Activated T-cell treated with anti-CD3 and anti-CD28 coated beads, Interleukin-2, amount 50 U/mL, for 72 hours (primary cell): Measurements from ENCODE around the gene NOP14. TPM values are rescaled to one million over a fixed set of nuclear protein-coding genes. Genes with fewer than 3 reads are reported as not detected.
"Not testable (repeated sequence)": the region's sequence is repeated elsewhere in the genome, so short reads cannot be mapped to it uniquely, and the experiment has no call there.

ENCODE experiments used
- ATAC-seq, 2 donors: fragments of 150-1000 bp; cut with Tn5 transposase; replicated peaks in 1 of 2; 2 replicates each; pipeline ENCODE4 v1.10.0; 2021; ENCODE audit warnings: moderate library complexity in 2 of 2, mild to moderate bottlenecking in 1 of 2
- DNase-seq, 2 donors: peaks; one replicate each; pipeline ENCODE4 v3.0.0; 2021 to 2022; ENCODE audit warnings: mixed read lengths in 1 of 2
- H3K27ac Mint-ChIP-seq: one replicate; pipeline ENCODE4 v1.8.0; 2022; ENCODE audit warnings: mild to moderate bottlenecking, moderate library complexity, mixed read lengths
- H3K27me3 Mint-ChIP-seq: one replicate; pipeline ENCODE4 v1.8.0; 2022; ENCODE audit warnings: low read depth, mixed read lengths
- H3K36me3 Mint-ChIP-seq, 2 donors: one replicate each; pipeline ENCODE4 v1.8.0; 2022; ENCODE audit warnings: mixed read lengths in 2 of 2, mild to moderate bottlenecking in 1 of 2; ENCODE audit not compliant: insufficient read depth in 2 of 2
- H3K4me1 Mint-ChIP-seq: one replicate; pipeline ENCODE4 v1.8.0; 2022; ENCODE audit warnings: low read depth, mixed read lengths
- H3K4me3 Mint-ChIP-seq, 2 donors: one replicate each; pipeline ENCODE4 v1.8.0; 2022; ENCODE audit warnings: mild to moderate bottlenecking in 2 of 2, mixed read lengths in 2 of 2, moderate library complexity in 2 of 2
- H3K9me3 Mint-ChIP-seq, 2 donors: one replicate each; pipeline ENCODE4 v1.8.0; 2022; ENCODE audit warnings: mixed read lengths in 2 of 2
- total RNA-seq, 2 donors: library from RNA; stranded (reverse); gene quantifications; one replicate each; pipeline ENCODE4 v1.2.3, GENCODE V29; 2022

Gene NOP14
- total RNA-seq, 2 donors from 2014 or later = 72.0 to 75.8 TPM

DNA sequence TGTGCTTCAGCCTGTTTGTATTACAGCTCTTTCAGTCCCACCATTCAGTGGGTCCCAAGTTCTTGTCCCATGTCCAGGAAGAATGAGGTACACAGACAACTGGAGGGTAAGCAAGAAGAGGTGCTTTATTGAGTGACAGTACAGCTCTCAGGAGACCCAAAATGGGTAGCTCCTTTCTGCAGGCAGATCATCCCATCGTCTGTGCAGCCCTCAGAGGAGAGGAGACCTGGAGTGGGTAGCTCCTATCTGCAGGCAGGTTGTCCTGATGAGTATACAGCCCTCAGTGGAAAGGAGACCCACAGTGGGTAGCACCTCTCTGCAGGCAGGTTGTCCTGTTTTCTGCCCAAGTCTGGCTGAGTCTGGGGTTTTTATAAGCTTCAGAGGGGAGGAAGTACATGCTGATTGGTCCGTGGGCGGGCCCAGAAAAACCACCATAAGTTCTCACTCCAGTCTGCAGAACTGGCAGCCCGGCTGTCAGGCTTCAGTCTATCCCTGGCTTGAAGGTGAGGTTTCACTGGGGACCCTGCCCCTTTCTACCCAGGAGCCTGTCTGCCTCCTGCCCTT is 18.1 kb upstream of the NOP14 start:
- ATAC-seq (no peak), DNase-seq (no peak)
- Mint-ChIP-seq H3K27me3 (peaks cover 19% of the 10 kb centered on the region), H3K36me3 (peaks cover 0 to 4% of the 10 kb centered on the region in 2 donors), H3K4me1 (no peaks in the 10 kb centered on the region), H3K4me3 (no peak overlapping the region), H3K27ac (no peak overlapping the region), H3K9me3 (peaks cover 1 to 3% of the 10 kb centered on the region in 2 donors)

DNA sequence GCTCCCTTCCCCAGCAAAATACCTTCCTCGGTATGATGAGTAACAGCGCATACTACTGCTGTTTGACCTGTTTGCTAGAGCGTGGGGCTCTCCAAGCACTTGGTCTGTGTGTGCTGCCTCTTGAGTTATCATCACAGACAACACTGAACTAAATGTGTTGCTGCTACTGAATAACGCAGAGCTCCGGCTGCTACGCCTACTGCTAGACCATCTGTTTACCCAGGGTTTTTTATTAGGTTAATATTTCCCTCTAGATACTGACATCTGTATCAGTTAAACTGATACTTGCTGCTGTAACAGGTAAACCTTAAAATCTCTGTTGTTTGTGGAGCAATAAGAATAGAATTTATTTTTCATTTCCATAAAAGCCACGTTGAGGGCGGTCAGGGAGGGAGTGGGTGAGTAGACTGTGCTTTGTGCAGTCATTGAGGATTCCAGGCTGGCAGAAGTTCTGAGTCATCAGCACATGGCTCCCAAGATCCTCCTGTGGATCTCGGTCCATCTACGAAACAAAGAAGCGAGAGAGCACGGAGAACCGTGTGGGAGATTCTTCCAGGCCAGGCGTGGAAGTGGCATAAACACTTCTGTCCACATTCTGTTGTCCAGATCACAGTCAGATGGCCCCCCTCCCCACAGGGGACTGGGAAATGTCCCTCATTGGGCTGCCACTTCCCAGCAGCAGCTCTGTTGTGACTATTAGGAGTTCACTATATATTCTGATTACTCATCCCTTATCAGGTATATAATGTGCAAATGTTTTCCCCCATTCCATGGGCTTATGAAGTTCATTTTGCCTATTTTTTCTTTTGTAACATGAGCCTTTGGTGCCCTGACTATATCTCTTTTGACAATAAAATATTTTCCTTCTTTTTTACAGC is 14.2 kb upstream of the NOP14 start:
- Mint-ChIP-seq H3K4me3 (no peak overlapping the region), H3K27ac (no peak overlapping the region), H3K27me3 (peaks cover 4% of the 10 kb centered on the region), H3K9me3 (peaks cover 1 to 3% of the 10 kb centered on the region in 2 donors), H3K4me1 (no peaks in the 10 kb centered on the region), H3K36me3 (peaks cover 0 to 4% of the 10 kb centered on the region in 2 donors)
- no peak for ATAC-seq
- DNase-seq = no peak

DNA sequence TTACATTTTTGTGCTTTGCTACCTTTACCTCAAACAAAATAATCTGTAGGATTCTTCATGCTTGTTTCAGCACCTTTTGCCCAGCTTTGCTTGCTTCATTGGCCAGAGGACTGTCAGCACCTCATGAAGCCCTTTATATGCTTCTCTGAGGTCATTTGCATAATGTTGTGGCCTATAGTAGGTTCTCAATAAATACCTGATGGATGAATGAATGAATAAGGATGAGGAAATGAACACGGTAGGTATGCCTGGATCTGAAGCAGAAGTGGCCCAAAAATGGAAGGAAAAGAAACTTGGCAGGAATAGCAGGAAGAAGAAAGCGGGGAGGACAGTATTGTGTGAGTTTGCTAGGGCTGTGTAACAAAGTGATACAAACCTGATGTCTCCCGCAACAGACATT is 8.1 kb upstream of the NOP14 start:
- ATAC-seq = no peak
- H3K36me3 Mint-ChIP-seq = no peaks in the 10 kb centered on the region
- no peak overlapping the region for H3K27ac Mint-ChIP-seq

DNA sequence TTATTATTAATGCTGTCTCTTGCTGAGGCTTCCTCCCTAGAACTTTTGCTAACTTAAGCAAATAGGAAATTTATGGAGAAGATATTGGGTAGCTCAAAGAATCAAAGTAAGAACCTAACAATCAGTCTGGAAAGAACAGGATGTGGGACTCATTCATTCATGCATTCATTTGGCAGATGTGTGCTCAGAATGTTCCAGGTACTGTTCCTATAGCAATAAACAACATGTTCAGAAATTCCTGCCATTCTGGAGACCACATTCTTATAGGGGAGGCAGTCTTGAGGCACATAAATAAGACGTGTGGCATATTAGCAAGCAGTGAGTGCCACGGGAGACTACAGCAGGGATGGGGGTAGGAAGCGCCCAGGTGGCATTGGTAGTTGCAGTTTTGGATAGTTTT is 5.2 kb upstream of the NOP14 start:
- ATAC-seq = no peak

More for the DNA sequence above, 8.1 kb upstream of the NOP14 start:
- Mint-ChIP-seq H3K4me1 (no peaks in the 10 kb centered on the region), H3K9me3 (no peaks in the 10 kb centered on the region), H3K4me3 (no peak overlapping the region), H3K27me3 (no peaks in the 10 kb centered on the region)
- DNase-seq = no peak

DNA sequence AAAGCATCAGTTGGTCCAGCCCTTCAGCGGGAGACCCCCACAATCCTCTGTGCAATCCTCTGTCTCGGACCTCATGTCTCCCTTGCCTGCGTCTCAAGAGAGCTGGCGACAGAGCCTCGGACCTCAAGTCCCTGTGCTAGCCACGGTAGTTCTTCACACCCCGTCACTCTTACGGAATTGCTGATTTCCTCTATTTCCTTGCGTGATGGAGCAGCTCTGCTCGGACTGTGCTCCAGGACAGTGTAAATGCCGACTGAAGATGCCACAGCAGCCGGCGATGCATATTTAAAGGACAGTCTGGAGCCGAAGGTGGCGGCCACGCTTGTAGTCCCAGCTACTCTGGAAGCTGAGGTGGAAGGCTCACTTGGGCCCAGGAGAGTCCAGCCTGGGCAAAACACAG is 2.1 kb upstream of the NOP14 start:
- no peak overlapping the region for H3K27ac Mint-ChIP-seq
- H3K4me1 Mint-ChIP-seq = peaks cover 22% of the 10 kb centered on the region
- ATAC-seq = no peak
- no peaks in the 10 kb centered on the region for H3K9me3 Mint-ChIP-seq
- peak overlapping the region; percentile 60 to 93 for H3K4me3 Mint-ChIP-seq
- DNase-seq = no peak
- peaks cover 1 to 2% of the 10 kb centered on the region in 2 donors for H3K36me3 Mint-ChIP-seq
- no peaks in the 10 kb centered on the region for H3K27me3 Mint-ChIP-seq

More for the DNA sequence above, 5.2 kb upstream of the NOP14 start:
- Mint-ChIP-seq H3K4me1 (peaks cover 6% of the 10 kb centered on the region), H3K4me3 (no peak overlapping the region), H3K9me3 (no peaks in the 10 kb centered on the region), H3K27ac (no peak overlapping the region), H3K27me3 (no peaks in the 10 kb centered on the region), H3K36me3 (no peaks in the 10 kb centered on the region)
- DNase-seq = no peak

GRCh38 chr4:2964706-2965258 is 1.6 kb upstream of the NOP14 start:
- Mint-ChIP-seq H3K36me3 (peaks cover 1 to 2% of the 10 kb centered on the region in 2 donors), H3K9me3 (no peaks in the 10 kb centered on the region), H3K27ac (no peak overlapping the region), H3K4me1 (peaks cover 27% of the 10 kb centered on the region), H3K4me3 (peak overlapping the region; percentile 86 to 93), H3K27me3 (no peaks in the 10 kb centered on the region)
- ATAC-seq = no peak
- DNase-seq = no peak

DNA sequence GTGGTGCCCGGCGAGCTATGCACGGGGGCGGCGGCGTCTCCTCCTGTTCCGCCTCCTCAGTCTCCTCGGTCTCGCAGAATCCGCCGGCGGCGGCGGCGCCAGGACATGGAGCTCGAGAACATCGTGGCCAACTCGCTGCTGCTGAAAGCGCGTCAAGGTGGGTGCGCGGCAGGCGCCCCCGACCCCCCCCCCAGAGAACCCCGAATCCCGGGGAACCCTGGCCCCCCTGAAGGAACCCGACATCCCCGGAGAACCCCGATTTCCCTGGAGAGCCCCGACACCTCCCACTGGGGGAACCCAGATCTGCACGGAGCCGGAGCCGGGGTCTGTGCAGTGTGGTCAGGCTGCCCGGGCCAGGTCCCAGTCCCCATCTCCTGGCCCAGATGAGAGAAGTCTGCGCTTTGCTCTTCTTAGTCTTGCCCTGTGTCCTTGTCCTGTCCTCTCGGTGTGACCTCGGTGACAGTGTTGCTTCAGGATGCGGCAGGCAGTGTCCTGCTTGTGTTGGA is 813 bp upstream of the NOP14 start:
- Mint-ChIP-seq H3K4me3 (peak overlapping the region; percentile 86 to 93), H3K36me3 (peaks cover 2% of the 10 kb centered on the region in 2 donors), H3K4me1 (peaks cover 35% of the 10 kb centered on the region), H3K27ac (no peak overlapping the region), H3K9me3 (no peaks in the 10 kb centered on the region), H3K27me3 (no peaks in the 10 kb centered on the region)
- ATAC-seq (peak in 1 of 2 donors; percentile 22), DNase-seq (no peak)

GRCh38 chr4:2962614-2963174 is 512 bp downstream of the NOP14 start:
- peak in 1 of 2 donors; percentile 60 for DNase-seq
- Mint-ChIP-seq H3K27ac (peak overlapping the region; percentile 91), H3K9me3 (no peaks in the 10 kb centered on the region), H3K27me3 (no peaks in the 10 kb centered on the region), H3K36me3 (peaks cover 5 to 6% of the 10 kb centered on the region in 2 donors), H3K4me1 (peaks cover 48% of the 10 kb centered on the region), H3K4me3 (peak overlapping the region; percentile 86 to 93)
- peak; percentile 21 to 28 for ATAC-seq

DNA sequence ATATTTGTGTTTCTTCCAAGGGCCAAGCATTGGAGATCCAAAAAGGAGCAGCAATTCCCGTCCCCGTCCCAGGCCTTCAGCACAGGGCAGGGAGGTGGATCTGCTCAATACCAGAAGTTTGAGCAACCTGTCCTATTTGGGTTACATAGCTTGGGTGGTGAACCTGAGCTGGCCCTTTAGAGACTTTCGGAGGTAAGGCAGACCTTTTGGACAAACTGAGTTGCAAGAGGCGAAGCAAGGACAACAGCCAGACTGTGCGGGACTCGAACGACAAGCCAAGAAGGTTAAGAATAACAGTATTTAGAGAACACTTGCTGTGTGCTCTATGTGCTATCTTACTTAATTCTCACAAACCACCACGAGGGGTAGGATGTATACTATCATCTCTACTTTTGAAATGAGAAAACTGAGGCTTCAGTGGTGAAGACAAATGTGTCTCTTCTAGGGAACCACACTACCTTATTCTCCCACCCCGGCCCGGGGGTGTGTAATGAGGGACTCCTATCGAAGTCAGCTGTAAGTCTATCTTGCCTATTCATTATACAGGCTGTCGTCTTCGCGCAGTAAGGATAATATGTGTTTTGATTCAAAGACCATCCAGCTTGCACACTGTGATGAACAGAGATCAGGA is 1.3 kb downstream of the NOP14 start:
- H3K36me3 Mint-ChIP-seq = peaks cover 9 to 11% of the 10 kb centered on the region in 2 donors
- H3K9me3 Mint-ChIP-seq = no peaks in the 10 kb centered on the region

DNA sequence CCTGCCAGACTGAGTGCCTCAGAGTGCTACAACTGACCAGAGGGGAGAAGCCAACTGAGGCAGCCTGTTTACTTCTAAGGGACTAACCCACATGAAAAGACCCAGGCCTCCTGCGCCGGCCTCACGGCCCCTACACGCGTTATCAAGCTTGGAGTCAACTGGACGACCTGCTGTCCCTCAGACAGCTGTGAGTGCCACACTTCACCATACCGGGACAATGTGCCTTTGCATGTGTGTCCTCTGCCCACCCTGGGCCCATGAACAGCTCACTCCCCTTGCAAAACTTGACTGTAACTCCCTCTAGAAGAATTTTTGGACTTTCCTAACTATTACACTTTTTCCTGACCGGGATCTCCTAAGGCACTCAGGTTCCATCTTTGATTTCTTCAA is 1.8 kb downstream of the NOP14 start:
- peak; percentile 35 to 36 for DNase-seq
- H3K4me3 Mint-ChIP-seq = peak overlapping the region; percentile 86 to 93
- ATAC-seq = peak; percentile 12 to 28
- H3K9me3 Mint-ChIP-seq = no peaks in the 10 kb centered on the region
- H3K4me1 Mint-ChIP-seq = peaks cover 61% of the 10 kb centered on the region
- H3K27me3 Mint-ChIP-seq = no peaks in the 10 kb centered on the region
- H3K27ac Mint-ChIP-seq = peak overlapping the region; percentile 91
- peaks cover 11 to 16% of the 10 kb centered on the region in 2 donors for H3K36me3 Mint-ChIP-seq

More for the DNA sequence above, 1.3 kb downstream of the NOP14 start:
- peaks cover 56% of the 10 kb centered on the region for H3K4me1 Mint-ChIP-seq
- ATAC-seq = peak; percentile 66 to 67
- H3K4me3 Mint-ChIP-seq = peak overlapping the region; percentile 86 to 93
- DNase-seq = peak; percentile 84 to 90
- no peaks in the 10 kb centered on the region for H3K27me3 Mint-ChIP-seq
- H3K27ac Mint-ChIP-seq = peak overlapping the region; percentile 91

- not testable (repeated sequence) for H3K9me3 Mint-ChIP-seq, H3K27me3 Mint-ChIP-seq, DNase-seq, ATAC-seq
- H3K4me1 Mint-ChIP-seq = peaks cover 70% of the 10 kb centered on the region
- H3K4me3 Mint-ChIP-seq = peak overlapping the region; percentile 48 to 71
- peaks cover 15 to 23% of the 10 kb centered on the region in 2 donors for H3K36me3 Mint-ChIP-seq
- peak overlapping the region; percentile 60 for H3K27ac Mint-ChIP-seq
These were observed 2.8 kb downstream of the NOP14 start for GRCh38 chr4:2960450-2960849.

GRCh38 chr4:2958446-2958845 is 4.8 kb downstream of the NOP14 start:
- no peak for DNase-seq
- Mint-ChIP-seq H3K4me3 (peak overlapping the region in 1 of 2 donors; percentile 9), H3K9me3 (no peaks in the 10 kb centered on the region), H3K27me3 (no peaks in the 10 kb centered on the region), H3K27ac (no peak overlapping the region), H3K36me3 (peaks cover 19 to 38% of the 10 kb centered on the region in 2 donors), H3K4me1 (peaks cover 82% of the 10 kb centered on the region)
- no peak for ATAC-seq
